Thoracic aorta (tissue), 2 donors: ENCODE data around the gene ABLIM1. TPM values are rescaled to one million over a fixed set of nuclear protein-coding genes. Genes with fewer than 3 reads are reported as not detected.

Experiments used
- ATAC-seq: fragments of 150-250 bp; one replicate; pipeline ENCODE4 v1.8.0; 2017; ENCODE audit warnings: low read depth; ENCODE audit not compliant: insufficient number of reproducible peaks, low FRiP score
- DNase-seq: peaks from one replicate; pipeline ENCODE4 v3.0.0-alpha.2; 2020; ENCODE audit warnings: low spot score
- H3K27ac ChIP-seq, 2 donors: fragments of 200-600 bp; sonication (generic); 1 replicate in 1 of 2; 2 replicates in 1 of 2; pipeline ENCODE4 v1.5.1; 2016; ENCODE audit warnings: mild to moderate bottlenecking in 2 of 2, moderate library complexity in 2 of 2
- H3K27me3 ChIP-seq: fragments of 200-600 bp; sonication (generic); replicated peaks from 2 replicates; pipeline ENCODE4 v1.6.0; 2016; ENCODE audit warnings: mild to moderate bottlenecking; ENCODE audit not compliant: insufficient read depth
- H3K36me3 ChIP-seq: fragments of 200-600 bp; sonication (generic); one replicate; pipeline ENCODE4 v1.5.1; 2016
- H3K4me1 ChIP-seq, 2 donors: fragments of 200-600 bp; sonication (generic); 1 replicate in 1 of 2; 2 replicates in 1 of 2; pipeline versions ENCODE4 v1.5.1 to v1.6.0; 2016; ENCODE audit warnings: low read depth in 2 of 2, mild to moderate bottlenecking in 1 of 2; ENCODE audit not compliant: control insufficient read depth in 1 of 2
- H3K4me3 ChIP-seq: fragments of 200-600 bp; sonication (generic); 2 replicates; pipeline ENCODE4 v1.5.1; 2016; ENCODE audit warnings: mild to moderate bottlenecking
- H3K9me3 ChIP-seq: fragments of 200-600 bp; sonication (generic); 2 replicates; pipeline ENCODE4 v1.5.1; 2016
- CTCF ChIP-seq: fragments of 200-600 bp; sonication (generic); IDR thresholded peaks from one replicate; pipeline ENCODE4 v1.5.1; 2019; ENCODE audit warnings: antibody characterized with exemption
- total RNA-seq, 2 donors: library from RNA; depleted of rRNA; stranded (reverse); fragments of >200 nt; gene quantifications; one replicate each; pipeline versions ENCODE4 v1.1.0 to v1.2.3, GENCODE V29; 2016

Gene ABLIM1
- total RNA-seq, 2 donors from 2014 or later: 47.5 to 111 TPM

- DNase-seq (no peak), ATAC-seq (no peak)
- Histone ChIP-seq H3K36me3 (no peaks in the 10 kb centered on the region), H3K9me3 (no peaks in the 10 kb centered on the region), H3K27ac (no peak overlapping the region), H3K27me3 (no peaks in the 10 kb centered on the region), H3K4me1 (peaks cover 4 to 7% of the 10 kb centered on the region in 2 donors), H3K4me3 (no peak overlapping the region)
- TF ChIP-seq CTCF: no peak
These were observed 212.7 kb downstream of the ABLIM1 start for GRCh38 chr10:114445332-114445731.

GRCh38 chr10:114444819-114445218, 213.3 kb downstream of the ABLIM1 start:
- no peak for TF ChIP-seq CTCF
- Histone ChIP-seq H3K36me3 (no peaks in the 10 kb centered on the region), H3K4me3 (no peak overlapping the region), H3K4me1 (peaks cover 3 to 7% of the 10 kb centered on the region in 2 donors), H3K27ac (no peak overlapping the region), H3K27me3 (no peaks in the 10 kb centered on the region), H3K9me3 (no peaks in the 10 kb centered on the region)
- ATAC-seq (no peak), DNase-seq (no peak)

GRCh38 chr10:114442091-114442630, 215.9 kb downstream of the ABLIM1 start:
- H3K27ac ChIP-seq: no peak overlapping the region
- H3K27me3 ChIP-seq: no peaks in the 10 kb centered on the region
- H3K4me3 ChIP-seq: no peak overlapping the region
- no peak for DNase-seq
- peaks cover 4% of the 10 kb centered on the region for H3K36me3 ChIP-seq
- no peaks in the 10 kb centered on the region for H3K9me3 ChIP-seq
- no peaks in the 10 kb centered on the region for H3K4me1 ChIP-seq
- no peak for TF ChIP-seq CTCF
- ATAC-seq: no peak

- no peaks in the 10 kb centered on the region for H3K27me3 ChIP-seq
- no peak overlapping the region for H3K27ac ChIP-seq
- no peak for TF ChIP-seq CTCF
- no peak for ATAC-seq
- H3K4me1 ChIP-seq: no peaks in the 10 kb centered on the region
- H3K36me3 ChIP-seq: peaks cover 4% of the 10 kb centered on the region
- no peak overlapping the region for H3K4me3 ChIP-seq
- no peaks in the 10 kb centered on the region for H3K9me3 ChIP-seq
- DNase-seq: no peak
These were observed 217.0 kb downstream of the ABLIM1 start for GRCh38 chr10:114441107-114441506.

- no peak for DNase-seq
- H3K27me3 ChIP-seq: no peaks in the 10 kb centered on the region
- no peaks in the 10 kb centered on the region for H3K4me1 ChIP-seq
- no peak for ATAC-seq
- H3K36me3 ChIP-seq: peaks cover 4% of the 10 kb centered on the region
- TF ChIP-seq CTCF: peak; percentile 64
- no peak overlapping the region for H3K27ac ChIP-seq
- H3K9me3 ChIP-seq: no peaks in the 10 kb centered on the region
- H3K4me3 ChIP-seq: no peak overlapping the region
These were observed 220.4 kb downstream of the ABLIM1 start for GRCh38 chr10:114437473-114438292.
